HepG2 (cell line): Measurements from ENCODE around the gene UBE2L6. TPM values are rescaled to one million over a fixed set of nuclear protein-coding genes. Genes with fewer than 3 reads are reported as not detected.

Experiments
- ARNTL ChIP-seq: sonication (generic); formaldehyde crosslinking; IDR thresholded peaks from 2 replicates; pipeline ENCODE4 v1.4.0; 2020; ENCODE audit warnings: mild to moderate bottlenecking, missing genetic modification reagents
- ATF7-NPFF ChIP-seq: sonication (generic); formaldehyde crosslinking; IDR thresholded peaks from 2 replicates; pipeline ENCODE4 v1.8.1; 2023; ENCODE audit warnings: mild to moderate bottlenecking, low read depth, missing genetic modification reagents, moderate library complexity
- HHEX ChIP-seq: IDR thresholded peaks from 2 replicates; pipeline ENCODE4 v1.6.1; 2016; ENCODE audit warnings: control low read depth
- MAF1 ChIP-seq: sonication (generic); formaldehyde crosslinking; IDR thresholded peaks from 2 replicates; pipeline ENCODE4 v1.5.0; 2020; ENCODE audit warnings: missing genetic modification reagents, borderline replicate concordance
- NCOR1 ChIP-seq: fragments of 200-600 bp; sonication (generic); IDR thresholded peaks from 2 replicates; pipeline ENCODE4 v1.7.0; 2017; ENCODE audit warnings: antibody characterized with exemption, low read length, borderline replicate concordance
- PRPF4 ChIP-seq: fragments of 200-400 bp; formaldehyde crosslinking; IDR thresholded peaks from 2 replicates; pipeline ENCODE4 v1.6.1; 2016; ENCODE audit warnings: low read length, low read depth; ENCODE audit not compliant: poor library complexity, severe bottlenecking
- RAD51 ChIP-seq: fragments of 450-650 bp; IDR thresholded peaks from 2 replicates; pipeline ENCODE4 v1.6.1; 2016; ENCODE audit warnings: borderline replicate concordance
- SMARCC2 ChIP-seq: fragments of 450-650 bp; IDR thresholded peaks from 2 replicates; pipeline ENCODE4 v1.6.1; 2017; ENCODE audit warnings: antibody characterized with exemption, mild to moderate bottlenecking
- ZC3H13 ChIP-seq: sonication (generic); formaldehyde crosslinking; IDR thresholded peaks from 2 replicates; pipeline ENCODE4 v1.8.1; 2023; ENCODE audit warnings: mild to moderate bottlenecking, missing genetic modification reagents, moderate library complexity
- ZNF335 ChIP-seq: sonication (generic); formaldehyde crosslinking; IDR thresholded peaks from 2 replicates; pipeline ENCODE4 v1.4.0; 2020; ENCODE audit warnings: missing genetic modification reagents
- ZNF768 ChIP-seq: sonication (generic); formaldehyde crosslinking; IDR thresholded peaks from 2 replicates; pipeline ENCODE4 v1.4.0; 2020; ENCODE audit warnings: missing genetic modification reagents
- ZNF782 ChIP-seq: sonication (generic); formaldehyde crosslinking; IDR thresholded peaks from 2 replicates; pipeline ENCODE4 v1.4.0; 2020; ENCODE audit warnings: missing genetic modification reagents, mild to moderate bottlenecking, borderline replicate concordance
- ZSCAN30 ChIP-seq: sonication (generic); formaldehyde crosslinking; IDR thresholded peaks from 2 replicates; pipeline ENCODE4 v1.5.0; 2020; ENCODE audit warnings: mild to moderate bottlenecking, missing genetic modification reagents
- polyA plus RNA-seq, 8 experiments: library from polyadenylated mRNA; depleted of rRNA in 3 of 8; stranded (reverse) in 7 of 8; unstranded in 1 of 8; fragments of >200 nt; fragmentation: Illumina TruSeq in 4 of 8; extraction: Trizol in 4 of 8; gene quantifications; 2 replicates each; pipeline versions ENCODE4 v1.2.1 to v1.2.3, GENCODE V29; 2011 to 2016; ENCODE audit warnings: low read depth in 4 of 8, missing spikeins in 1 of 8, mixed read lengths in 1 of 8; ENCODE audit not compliant: insufficient read depth in 1 of 8
- total RNA-seq, 5 experiments: library from RNA; depleted of rRNA; stranded (reverse); fragments of >200 nt; fragmentation: Illumina TruSeq; extraction: Trizol; gene quantifications; 2 replicates each; pipeline ENCODE4 v1.2.3, GENCODE V29; 2016; ENCODE audit warnings: low read depth in 1 of 5
- TF ChIP-seq, protein P1 (sequence below): sonication (generic); formaldehyde crosslinking; IDR thresholded peaks from 2 replicates; pipeline ENCODE4 v1.4.0; 2020; ENCODE audit warnings: mild to moderate bottlenecking, missing genetic modification reagents, borderline replicate concordance
- TF ChIP-seq, protein P2 (sequence below): sonication (generic); formaldehyde crosslinking; conservative IDR thresholded peaks from 2 replicates; pipeline ENCODE4 v1.4.0; 2020; ENCODE audit warnings: missing genetic modification reagents
- TF ChIP-seq, protein P3 (sequence below): sonication (generic); formaldehyde crosslinking; IDR thresholded peaks from 2 replicates; pipeline ENCODE4 v1.9.0; 2022; ENCODE audit warnings: low read depth, missing genetic modification reagents
- TF ChIP-seq, protein P4 (sequence below): sonication (generic); formaldehyde crosslinking; conservative IDR thresholded peaks from 2 replicates; pipeline ENCODE4 v1.4.0; 2020; ENCODE audit warnings: missing genetic modification reagents
- TF ChIP-seq, protein P5 (sequence below): sonication (generic); formaldehyde crosslinking; conservative IDR thresholded peaks from 2 replicates; pipeline ENCODE4 v1.4.0; 2020; ENCODE audit warnings: missing genetic modification reagents
- TF ChIP-seq, protein P6 (sequence below): sonication (generic); IDR thresholded peaks from 2 replicates; pipeline ENCODE4 v1.6.1; 2016; ENCODE audit warnings: low read depth, borderline replicate concordance
- TF ChIP-seq, protein P7 (sequence below): IDR thresholded peaks from 2 replicates; pipeline ENCODE4 v1.6.1; 2016; ENCODE audit warnings: mild to moderate bottlenecking

UBE2L6 gene
- total and polyA plus RNA-seq, 2 of the 13 experiments (the other 11 are each of a cell fraction or from before 2014, with no cell fraction given), result 30.3 to 30.4 TPM

DNA sequence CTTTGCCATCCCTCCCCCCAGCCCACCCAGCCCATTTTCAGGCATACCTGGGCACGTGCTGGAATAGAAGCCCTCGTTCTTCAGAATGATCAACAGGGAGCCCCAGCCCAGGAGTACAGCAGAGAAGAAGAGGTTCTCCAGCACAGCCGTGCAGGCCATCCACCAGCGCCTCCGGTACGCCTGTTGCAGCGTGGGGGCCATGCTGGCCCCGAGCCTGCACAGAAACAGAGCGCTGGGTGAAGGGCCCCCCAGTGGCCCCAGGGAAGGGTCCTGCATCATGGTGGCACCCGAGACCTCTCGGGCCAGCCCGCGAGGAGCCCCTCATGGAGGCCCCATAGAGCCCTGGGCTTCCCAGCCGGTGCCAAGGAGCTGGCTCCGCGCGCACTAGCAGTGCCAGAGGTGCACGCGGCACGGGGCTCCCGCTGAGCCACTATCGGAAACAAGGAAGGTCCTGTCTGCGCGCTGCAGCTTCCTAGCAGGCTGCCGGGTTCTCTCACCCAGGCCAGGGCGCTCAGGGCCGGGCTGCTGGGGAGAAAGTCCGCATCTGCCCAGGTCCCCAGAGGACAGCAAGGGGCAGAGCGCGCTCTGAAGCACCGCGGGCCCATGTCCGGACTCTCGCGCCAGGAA is 53.4 kb downstream of the UBE2L6 start (continued):
- TF ChIP-seq, protein P1, sequence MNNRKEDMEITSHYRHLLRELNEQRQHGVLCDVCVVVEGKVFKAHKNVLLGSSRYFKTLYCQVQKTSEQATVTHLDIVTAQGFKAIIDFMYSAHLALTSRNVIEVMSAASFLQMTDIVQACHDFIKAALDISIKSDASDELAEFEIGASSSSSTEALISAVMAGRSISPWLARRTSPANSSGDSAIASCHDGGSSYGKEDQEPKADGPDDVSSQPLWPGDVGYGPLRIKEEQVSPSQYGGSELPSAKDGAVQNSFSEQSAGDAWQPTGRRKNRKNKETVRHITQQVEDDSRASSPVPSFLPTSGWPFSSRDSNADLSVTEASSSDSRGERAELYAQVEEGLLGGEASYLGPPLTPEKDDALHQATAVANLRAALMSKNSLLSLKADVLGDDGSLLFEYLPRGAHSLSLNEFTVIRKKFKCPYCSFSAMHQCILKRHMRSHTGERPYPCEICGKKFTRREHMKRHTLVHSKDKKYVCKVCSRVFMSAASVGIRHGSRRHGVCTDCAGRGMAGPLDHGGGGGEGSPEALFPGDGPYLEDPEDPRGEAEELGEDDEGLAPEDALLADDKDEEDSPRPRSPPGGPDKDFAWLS (CRISPR knock-in tag), result no peak
- TF ChIP-seq RAD51, result no peak
- TF ChIP-seq, protein P2, sequence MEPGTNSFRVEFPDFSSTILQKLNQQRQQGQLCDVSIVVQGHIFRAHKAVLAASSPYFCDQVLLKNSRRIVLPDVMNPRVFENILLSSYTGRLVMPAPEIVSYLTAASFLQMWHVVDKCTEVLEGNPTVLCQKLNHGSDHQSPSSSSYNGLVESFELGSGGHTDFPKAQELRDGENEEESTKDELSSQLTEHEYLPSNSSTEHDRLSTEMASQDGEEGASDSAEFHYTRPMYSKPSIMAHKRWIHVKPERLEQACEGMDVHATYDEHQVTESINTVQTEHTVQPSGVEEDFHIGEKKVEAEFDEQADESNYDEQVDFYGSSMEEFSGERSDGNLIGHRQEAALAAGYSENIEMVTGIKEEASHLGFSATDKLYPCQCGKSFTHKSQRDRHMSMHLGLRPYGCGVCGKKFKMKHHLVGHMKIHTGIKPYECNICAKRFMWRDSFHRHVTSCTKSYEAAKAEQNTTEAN (CRISPR knock-in tag), result no peak
- TF ChIP-seq, protein P3, sequence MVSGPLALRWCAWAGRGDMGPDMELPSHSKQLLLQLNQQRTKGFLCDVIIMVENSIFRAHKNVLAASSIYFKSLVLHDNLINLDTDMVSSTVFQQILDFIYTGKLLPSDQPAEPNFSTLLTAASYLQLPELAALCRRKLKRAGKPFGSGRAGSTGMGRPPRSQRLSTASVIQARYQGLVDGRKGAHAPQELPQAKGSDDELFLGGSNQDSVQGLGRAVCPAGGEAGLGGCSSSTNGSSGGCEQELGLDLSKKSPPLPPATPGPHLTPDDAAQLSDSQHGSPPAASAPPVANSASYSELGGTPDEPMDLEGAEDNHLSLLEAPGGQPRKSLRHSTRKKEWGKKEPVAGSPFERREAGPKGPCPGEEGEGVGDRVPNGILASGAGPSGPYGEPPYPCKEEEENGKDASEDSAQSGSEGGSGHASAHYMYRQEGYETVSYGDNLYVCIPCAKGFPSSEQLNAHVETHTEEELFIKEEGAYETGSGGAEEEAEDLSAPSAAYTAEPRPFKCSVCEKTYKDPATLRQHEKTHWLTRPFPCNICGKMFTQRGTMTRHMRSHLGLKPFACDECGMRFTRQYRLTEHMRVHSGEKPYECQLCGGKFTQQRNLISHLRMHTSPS (CRISPR knock-in tag), result no peak
- TF ChIP-seq, protein P4, sequence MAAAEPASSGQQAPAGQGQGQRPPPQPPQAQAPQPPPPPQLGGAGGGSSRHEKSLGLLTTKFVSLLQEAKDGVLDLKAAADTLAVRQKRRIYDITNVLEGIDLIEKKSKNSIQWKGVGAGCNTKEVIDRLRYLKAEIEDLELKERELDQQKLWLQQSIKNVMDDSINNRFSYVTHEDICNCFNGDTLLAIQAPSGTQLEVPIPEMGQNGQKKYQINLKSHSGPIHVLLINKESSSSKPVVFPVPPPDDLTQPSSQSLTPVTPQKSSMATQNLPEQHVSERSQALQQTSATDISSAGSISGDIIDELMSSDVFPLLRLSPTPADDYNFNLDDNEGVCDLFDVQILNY, result no peak
- TF ChIP-seq, protein P5, sequence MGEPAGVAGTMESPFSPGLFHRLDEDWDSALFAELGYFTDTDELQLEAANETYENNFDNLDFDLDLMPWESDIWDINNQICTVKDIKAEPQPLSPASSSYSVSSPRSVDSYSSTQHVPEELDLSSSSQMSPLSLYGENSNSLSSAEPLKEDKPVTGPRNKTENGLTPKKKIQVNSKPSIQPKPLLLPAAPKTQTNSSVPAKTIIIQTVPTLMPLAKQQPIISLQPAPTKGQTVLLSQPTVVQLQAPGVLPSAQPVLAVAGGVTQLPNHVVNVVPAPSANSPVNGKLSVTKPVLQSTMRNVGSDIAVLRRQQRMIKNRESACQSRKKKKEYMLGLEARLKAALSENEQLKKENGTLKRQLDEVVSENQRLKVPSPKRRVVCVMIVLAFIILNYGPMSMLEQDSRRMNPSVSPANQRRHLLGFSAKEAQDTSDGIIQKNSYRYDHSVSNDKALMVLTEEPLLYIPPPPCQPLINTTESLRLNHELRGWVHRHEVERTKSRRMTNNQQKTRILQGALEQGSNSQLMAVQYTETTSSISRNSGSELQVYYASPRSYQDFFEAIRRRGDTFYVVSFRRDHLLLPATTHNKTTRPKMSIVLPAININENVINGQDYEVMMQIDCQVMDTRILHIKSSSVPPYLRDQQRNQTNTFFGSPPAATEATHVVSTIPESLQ (CRISPR knock-in tag), result no peak
- TF ChIP-seq ARNTL (CRISPR knock-in tag), result no peak
- TF ChIP-seq NCOR1, result no peak
- no peak for TF ChIP-seq ZNF782 (CRISPR knock-in tag)
- TF ChIP-seq PRPF4, result no peak
- TF ChIP-seq ZNF335 (CRISPR knock-in tag), result no peak
- no peak for TF ChIP-seq SMARCC2
- TF ChIP-seq ZNF768 (CRISPR knock-in tag), result 0 out of 2 replicates have a peak, but pooled peaks have one; percentile 10
- no peak for TF ChIP-seq MAF1 (CRISPR knock-in tag)
- TF ChIP-seq, protein P6, sequence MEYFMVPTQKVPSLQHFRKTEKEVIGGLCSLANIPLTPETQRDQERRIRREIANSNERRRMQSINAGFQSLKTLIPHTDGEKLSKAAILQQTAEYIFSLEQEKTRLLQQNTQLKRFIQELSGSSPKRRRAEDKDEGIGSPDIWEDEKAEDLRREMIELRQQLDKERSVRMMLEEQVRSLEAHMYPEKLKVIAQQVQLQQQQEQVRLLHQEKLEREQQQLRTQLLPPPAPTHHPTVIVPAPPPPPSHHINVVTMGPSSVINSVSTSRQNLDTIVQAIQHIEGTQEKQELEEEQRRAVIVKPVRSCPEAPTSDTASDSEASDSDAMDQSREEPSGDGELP, result no peak
- TF ChIP-seq, protein P7, sequence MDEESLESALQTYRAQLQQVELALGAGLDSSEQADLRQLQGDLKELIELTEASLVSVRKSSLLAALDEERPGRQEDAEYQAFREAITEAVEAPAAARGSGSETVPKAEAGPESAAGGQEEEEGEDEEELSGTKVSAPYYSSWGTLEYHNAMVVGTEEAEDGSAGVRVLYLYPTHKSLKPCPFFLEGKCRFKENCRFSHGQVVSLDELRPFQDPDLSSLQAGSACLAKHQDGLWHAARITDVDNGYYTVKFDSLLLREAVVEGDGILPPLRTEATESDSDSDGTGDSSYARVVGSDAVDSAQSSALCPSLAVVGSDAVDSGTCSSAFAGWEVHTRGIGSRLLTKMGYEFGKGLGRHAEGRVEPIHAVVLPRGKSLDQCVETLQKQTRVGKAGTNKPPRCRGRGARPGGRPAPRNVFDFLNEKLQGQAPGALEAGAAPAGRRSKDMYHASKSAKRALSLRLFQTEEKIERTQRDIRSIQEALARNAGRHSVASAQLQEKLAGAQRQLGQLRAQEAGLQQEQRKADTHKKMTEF, result no peak
- no peak for TF ChIP-seq ATF7-NPFF (CRISPR knock-in tag)
- no peak for TF ChIP-seq ZC3H13
- 0 out of 2 replicates have a peak, but pooled peaks have one; percentile 50 for TF ChIP-seq ZSCAN30 (CRISPR knock-in tag)
- no peak for TF ChIP-seq HHEX (CRISPR knock-in tag)
